NOMO-1 treated with DMSO at 0.1 percent for 48 hours (cell line): ENCODE data around the gene GMPR2.
"Not testable (repeated sequence)": the region's sequence is repeated elsewhere in the genome, so short reads cannot be mapped to it uniquely, and the experiment has no call there.

Experiments
- DNase-seq: peaks from one replicate; lab custom pipeline; 2025; ENCODE audit not compliant: unreplicated experiment; lab: John Stamatoyannopoulos, UW

The GMPR2 gene

DNA sequence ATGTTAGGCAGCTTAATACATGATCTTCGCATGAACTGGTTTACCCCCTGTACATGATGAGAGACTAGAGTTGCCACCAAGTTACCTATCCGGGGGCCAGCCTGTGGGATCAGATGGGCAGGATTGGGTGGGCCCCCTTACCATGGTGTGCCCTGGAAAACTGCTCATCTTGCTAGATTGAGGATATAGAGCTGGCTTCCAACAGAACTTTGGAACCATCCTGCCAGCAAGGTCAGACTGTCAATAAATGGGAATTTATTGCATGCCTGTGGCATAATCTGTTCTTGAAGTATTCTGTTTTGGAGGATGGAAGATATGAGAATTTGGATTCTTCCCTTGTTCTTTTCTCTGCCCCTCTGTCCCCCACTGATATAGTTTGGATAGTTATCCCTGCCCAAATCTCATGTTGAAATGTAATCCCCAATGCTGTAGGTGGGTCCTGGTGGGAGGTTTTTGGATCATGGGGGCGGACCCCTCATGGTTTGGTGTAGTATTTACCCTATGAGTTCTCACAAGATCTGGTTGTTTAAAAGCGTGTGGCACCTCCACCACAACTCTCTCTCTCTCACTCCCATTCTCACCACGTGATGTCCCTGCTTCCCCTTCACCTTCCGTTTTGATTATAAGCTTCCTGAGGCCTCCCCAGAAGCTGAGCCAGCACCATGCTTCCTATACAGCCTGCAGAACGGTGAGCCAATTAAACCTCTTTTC is 33.8 kb upstream of the GMPR2 start:
- no peak for DNase-seq

- DNase-seq, result not testable (repeated sequence)
Measured at GRCh38 chr14:24202538-24202937, 30.2 kb upstream of the GMPR2 start.

- not testable (repeated sequence) for DNase-seq
Measured at GRCh38 chr14:24203249-24203886, 29.4 kb upstream of the GMPR2 start.

- DNase-seq, result no peak
Measured at GRCh38 chr14:24204163-24205146, 28.3 kb upstream of the GMPR2 start.

GRCh38 chr14:24206260-24207103 is 26.2 kb upstream of the GMPR2 start:
- DNase-seq, result no peak

DNA sequence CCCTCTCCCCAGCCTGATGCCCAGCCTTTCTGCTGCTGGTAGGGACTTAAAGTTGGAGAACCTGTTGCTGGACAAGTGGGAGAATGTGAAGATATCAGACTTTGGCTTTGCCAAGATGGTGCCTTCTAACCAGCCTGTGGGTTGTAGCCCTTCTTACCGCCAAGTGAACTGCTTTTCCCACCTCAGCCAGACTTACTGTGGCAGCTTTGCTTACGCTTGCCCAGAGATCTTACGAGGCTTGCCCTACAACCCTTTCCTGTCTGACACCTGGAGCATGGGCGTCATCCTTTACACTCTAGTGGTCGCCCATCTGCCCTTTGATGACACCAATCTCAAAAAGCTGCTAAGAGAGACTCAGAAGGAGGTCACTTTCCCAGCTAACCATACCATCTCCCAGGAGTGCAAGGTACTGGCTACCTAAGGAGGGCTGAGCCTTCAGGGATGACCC is 25.6 kb upstream of the GMPR2 start:
- DNase-seq, result no peak

- no peak for DNase-seq
Measured at GRCh38 chr14:24207625-24208024, 25.1 kb upstream of the GMPR2 start.

DNA sequence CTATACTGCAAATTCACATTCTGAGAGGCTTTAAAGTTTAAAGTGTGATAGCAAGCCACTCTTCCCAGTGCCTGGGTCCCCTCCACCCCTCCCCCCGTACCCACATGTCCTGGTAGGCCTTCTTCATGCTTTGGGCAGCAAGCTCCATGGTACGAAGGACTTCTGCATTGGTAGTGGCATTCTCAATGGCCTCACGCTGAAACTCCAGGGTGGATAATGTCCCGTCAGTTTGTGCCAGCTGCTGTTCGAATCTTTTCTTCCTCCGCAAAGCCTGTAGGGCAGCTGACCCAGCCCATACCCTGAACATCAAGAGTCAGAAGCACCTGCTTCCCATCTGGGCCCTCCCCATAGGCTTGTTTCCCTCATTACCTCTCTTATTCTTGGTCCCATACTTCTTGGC is 21.4 kb upstream of the GMPR2 start:
- DNase-seq, result no peak

GRCh38 chr14:24212924-24213865 is 19.5 kb upstream of the GMPR2 start, which contains the start of gene CHMP4A:
Gene CHMP4A, minus strand, starts transcription at chr14:24213488. Its CDS starts 49 bp downstream, at chr14:24213439.
- DNase-seq, result peak; percentile 98

DNA sequence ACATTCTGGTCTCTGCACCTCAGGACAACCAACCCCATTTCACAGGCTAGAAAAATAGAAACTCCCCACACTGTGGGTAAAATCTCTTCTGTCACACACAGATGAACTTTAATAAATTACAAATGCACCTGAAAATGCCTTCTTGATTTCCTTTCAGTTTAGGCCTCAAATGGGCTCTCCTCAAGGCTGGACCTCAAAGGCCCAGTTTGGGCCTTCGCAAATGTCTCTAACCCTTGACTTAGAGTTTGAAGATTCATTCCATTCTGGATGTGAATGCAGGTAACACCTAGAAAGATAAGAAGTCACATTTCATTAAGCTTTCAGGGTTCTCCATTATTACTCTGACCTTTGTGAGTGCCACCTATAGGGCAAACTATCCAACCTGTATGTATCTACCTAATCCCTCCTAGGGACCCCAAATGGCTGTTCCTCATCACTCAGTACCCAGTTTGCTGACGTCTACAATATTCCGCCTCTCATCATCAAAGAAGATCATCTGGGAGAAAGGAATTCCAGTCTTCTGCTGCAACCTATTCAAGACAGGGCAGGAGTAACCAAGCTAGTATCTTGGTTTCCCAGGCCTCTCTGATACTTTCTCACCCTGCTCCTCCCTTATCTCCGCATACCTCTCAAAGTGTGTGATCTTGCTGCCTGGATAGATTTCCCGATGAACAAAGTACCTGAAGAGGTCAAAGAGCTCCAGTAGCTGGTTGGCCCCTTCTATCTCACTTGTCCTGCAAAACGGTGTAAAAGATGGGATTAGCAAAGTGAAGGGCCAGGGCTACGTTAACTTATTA is 18.7 kb upstream of the GMPR2 start:
- DNase-seq, result no peak

DNA sequence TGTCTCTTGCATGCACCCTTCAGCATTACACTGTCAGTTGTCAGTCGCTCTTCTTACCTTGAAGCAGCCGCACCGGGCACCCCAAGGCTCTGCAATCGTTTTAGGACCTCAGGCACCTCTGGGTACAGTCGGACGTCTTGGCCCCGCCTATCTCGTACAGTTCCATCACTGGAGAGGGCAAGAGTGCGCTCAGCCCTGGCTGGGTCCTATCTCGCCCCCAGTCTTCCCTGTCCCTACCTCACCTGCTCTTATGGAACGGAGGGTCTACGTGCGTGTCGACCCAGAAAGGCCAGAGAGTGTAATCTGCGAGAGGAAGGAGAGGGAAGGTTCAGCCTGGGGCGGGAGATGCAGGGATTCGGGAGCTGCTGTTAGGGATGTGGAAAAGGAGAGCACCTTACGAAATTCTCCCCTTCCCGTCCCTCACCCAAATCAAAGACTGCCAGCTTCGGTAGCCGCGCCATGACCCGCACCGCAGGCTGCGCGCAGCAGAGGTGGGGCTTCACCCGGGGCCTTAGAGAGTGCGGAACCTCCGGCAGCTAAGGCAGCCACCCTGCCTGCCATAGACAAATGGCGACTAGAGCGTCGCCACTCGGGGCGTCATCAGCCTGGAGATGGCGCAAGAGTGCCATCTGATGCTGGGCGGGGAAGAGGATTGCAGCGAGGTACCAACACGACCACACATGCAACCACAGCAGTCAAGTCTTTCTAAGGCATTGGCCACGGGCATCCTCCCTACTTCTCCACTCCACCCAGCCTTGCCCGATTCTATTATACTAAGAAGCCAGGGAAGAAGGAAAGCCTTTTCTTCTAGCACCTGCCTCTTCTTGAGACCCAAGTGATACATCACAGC is 17.0 kb upstream of the GMPR2 start, which contains the start of gene MDP1:
TSS of gene MDP1 (minus strand) at position 572 of the 850 bp plus-strand sequence. CDS start at position 461, 111 bp downstream.
- peak; percentile 93 for DNase-seq

- DNase-seq, result no peak
Measured at GRCh38 chr14:24216345-24216699, 16.4 kb upstream of the GMPR2 start.

DNA sequence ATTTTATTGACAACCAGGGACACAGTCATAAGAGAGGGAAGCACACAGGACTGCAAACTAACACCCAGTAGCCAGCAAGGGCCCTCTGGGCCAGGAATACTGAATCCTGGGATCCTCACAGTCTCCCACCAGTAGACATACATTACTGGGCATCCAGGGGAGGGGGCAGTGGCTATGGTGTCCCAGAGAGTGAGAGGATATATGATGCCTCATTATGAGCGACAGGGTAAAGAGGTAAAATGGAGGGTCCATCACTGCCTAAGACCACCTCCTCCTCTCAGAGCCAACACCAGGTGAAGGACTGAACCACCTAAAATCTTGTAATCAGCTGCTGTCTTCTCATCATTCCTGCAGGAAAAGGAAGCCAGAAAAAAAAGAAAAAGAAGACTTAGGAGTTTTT is 15.9 kb upstream of the GMPR2 start:
- not testable (repeated sequence) for DNase-seq

DNA sequence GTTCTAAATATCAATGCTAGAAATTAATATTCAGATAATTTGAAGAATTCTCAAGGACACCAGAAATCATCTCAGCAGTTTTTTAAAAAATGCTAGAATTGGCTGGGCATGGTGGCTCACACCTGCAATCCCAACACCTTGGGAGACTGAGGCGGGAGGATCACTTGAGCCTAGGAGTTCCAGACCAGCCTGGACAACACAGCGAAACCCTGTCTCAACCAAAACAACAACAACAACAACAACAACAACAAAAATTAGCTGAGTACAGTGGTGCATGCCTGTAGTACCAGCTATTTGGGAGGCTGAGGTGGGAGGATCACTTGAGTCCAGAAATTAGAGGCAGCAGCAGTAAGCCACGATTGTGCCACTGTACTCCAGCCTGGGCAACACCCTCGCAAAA is 13.6 kb upstream of the GMPR2 start:
- DNase-seq, result no peak

DNA sequence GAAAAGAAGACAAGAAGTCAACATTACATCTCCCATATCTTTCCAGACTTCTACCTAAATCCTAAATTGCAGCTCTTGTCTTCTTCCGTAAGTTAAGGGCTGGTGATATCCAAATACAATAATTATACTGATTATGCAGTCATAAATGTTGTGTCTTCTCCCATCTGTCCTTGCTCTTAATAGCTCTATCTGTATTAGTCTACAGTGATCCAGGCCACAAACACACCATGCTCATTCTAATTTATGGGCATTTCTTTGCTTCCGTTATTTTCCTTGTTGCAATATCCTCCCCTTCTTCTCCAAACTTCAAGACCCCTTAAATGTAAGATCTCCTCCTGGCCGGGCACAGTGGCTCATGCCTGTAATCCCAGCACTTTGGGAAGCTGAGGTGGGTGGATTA is 13.2 kb upstream of the GMPR2 start:
- no peak for DNase-seq

DNA sequence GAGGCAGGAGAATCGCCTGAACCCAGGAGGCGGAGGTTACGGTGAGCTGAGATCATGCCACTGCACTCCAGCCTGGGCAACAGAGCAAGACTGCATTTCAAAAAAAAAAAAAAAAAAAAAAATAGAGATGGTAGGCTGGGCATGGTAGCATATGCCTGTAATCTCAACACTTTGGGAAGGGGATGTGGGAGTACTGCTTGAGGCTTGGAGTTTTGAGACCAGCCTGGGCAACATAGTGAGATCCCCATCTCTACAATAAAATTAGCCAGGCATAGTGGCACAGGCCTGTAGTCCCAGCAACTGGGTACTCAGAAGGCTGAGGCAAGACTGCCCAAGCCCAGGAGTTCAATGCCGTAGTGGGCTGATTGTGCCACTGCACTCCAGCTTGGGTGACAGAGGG is 9.7 kb upstream of the GMPR2 start:
- DNase-seq, result not testable (repeated sequence)

- no peak for DNase-seq
Measured at GRCh38 chr14:24224618-24225071, 8.1 kb upstream of the GMPR2 start.

DNA sequence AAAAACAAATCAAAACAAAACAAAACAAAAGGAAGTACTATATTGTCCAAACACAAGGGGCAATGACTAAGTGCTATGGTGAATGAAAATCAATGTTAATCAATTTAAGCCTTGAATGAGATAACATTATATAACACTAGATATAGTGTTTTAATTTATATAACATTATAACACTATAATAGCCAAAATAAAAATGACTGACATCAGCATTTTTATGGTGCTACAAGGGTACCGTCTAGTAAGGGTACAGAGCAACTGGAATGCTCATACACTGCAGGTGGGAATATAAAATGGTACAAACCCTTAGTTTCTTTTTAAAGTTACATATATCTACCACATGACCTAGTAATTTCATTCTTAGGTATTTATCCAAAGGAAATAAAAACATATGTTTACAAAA is 6.3 kb upstream of the GMPR2 start:
- no peak for DNase-seq
